ENCODE measurements around the gene FOXJ3. TPM values are rescaled to one million over a fixed set of nuclear protein-coding genes. Genes with fewer than 3 reads are reported as not detected.

The FOXJ3 gene
- total and polyA plus RNA-seq, 7 donors: 14.4 to 53.8 (median 39.9) TPM

GRCh38 chr1:42263019-42263418, 72.0 kb downstream of the FOXJ3 start:
- Histone ChIP-seq H3K27me3 (no peaks in the 10 kb centered on the region), H3K4me1 (peaks cover 0 to 45% (median 19%) of the 10 kb centered on the region in 4 donors), H3K36me3 (peaks cover 0 to 9% (median 0%) of the 10 kb centered on the region in 4 donors), H3K9me3 (no peaks in the 10 kb centered on the region), H3K27ac (no peak overlapping the region), H3K4me3 (no peak overlapping the region)
- TF ChIP-seq POLR2AphosphoS5 (IDR thresholded peaks at IDR 0.05) (no peak), POLR2A (IDR thresholded peaks at IDR 0.05) (no peak), EP300 (IDR thresholded peaks at IDR 0.05) (no peak)
- TF ChIP-seq, protein P1, sequence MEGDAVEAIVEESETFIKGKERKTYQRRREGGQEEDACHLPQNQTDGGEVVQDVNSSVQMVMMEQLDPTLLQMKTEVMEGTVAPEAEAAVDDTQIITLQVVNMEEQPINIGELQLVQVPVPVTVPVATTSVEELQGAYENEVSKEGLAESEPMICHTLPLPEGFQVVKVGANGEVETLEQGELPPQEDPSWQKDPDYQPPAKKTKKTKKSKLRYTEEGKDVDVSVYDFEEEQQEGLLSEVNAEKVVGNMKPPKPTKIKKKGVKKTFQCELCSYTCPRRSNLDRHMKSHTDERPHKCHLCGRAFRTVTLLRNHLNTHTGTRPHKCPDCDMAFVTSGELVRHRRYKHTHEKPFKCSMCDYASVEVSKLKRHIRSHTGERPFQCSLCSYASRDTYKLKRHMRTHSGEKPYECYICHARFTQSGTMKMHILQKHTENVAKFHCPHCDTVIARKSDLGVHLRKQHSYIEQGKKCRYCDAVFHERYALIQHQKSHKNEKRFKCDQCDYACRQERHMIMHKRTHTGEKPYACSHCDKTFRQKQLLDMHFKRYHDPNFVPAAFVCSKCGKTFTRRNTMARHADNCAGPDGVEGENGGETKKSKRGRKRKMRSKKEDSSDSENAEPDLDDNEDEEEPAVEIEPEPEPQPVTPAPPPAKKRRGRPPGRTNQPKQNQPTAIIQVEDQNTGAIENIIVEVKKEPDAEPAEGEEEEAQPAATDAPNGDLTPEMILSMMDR (IDR thresholded peaks at IDR 0.05): no peak
- no peak for DNase-seq
- intact Hi-C loops (cut with DNase I): no loop called here

DNA sequence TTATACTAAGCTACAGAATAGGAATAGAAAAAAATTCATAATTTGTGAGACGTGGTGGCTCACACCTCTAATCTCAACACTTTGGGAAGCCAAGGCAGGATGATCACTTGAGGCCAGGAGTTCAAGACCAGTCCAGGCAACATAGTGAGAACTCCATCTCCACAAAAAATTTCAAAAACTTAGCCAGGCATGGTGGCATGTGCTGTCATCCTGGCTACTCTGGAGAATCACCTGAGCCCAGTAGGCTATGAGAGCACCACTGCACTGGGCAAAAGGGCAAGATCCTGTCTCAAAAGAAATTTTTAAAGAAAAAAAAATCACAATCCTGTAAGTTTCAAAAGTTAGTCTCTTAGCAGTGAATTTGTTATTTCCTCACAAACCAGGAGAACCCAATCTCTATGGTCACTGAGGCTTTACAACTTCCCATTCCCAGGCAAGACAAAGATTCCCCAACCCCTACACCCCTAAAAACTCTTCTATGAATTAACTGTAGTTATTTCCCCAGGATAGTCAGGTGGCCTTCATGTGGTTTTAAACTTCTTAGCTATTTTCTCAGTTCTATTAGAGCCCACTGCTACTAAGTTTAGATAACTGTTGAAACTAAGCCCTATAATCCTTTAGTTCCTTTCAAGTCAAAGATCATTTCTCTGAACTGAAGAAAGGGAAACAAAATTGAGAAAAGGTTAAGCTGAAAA, 74.5 kb downstream of the FOXJ3 start:
- TF ChIP-seq POLR2A (IDR thresholded peaks at IDR 0.05) (no peak), POLR2AphosphoS5 (IDR thresholded peaks at IDR 0.05) (no peak), EP300 (IDR thresholded peaks at IDR 0.05) (no peak)
- TF ChIP-seq, protein P1 (IDR thresholded peaks at IDR 0.05): no peak
- H3K27ac ChIP-seq: no peak overlapping the region

GRCh38 chr1:42259739-42260064, 75.3 kb downstream of the FOXJ3 start:
- Histone ChIP-seq H3K36me3 (peaks cover 0 to 7% (median 0%) of the 10 kb centered on the region in 4 donors), H3K4me3 (no peak overlapping the region), H3K9me3 (no peaks in the 10 kb centered on the region), H3K27me3 (no peaks in the 10 kb centered on the region), H3K27ac (peak overlapping the region; percentile 11 to 35 (median 29)), H3K4me1 (peaks cover 0 to 28% (median 16%) of the 10 kb centered on the region in 4 donors)
- no peak for DNase-seq
- TF ChIP-seq POLR2AphosphoS5 (IDR thresholded peaks at IDR 0.05) (no peak), POLR2A (IDR thresholded peaks at IDR 0.05) (no peak), EP300 (IDR thresholded peaks at IDR 0.05) (no peak)
- TF ChIP-seq, protein P1 (IDR thresholded peaks at IDR 0.05): no peak
- WGBS, 2 donors: 52 to 54% methylated on average over 4 of the region's 4 CpGs
- intact Hi-C loops (cut with DNase I): no loop called here

More for the DNA sequence above, 74.5 kb downstream of the FOXJ3 start:
- DNase-seq: no peak
- intact Hi-C loops (cut with DNase I): no loop called here
- WGBS, 2 donors: 93 to 96% methylated on average over 1 of the region's 1 CpG
- Histone ChIP-seq H3K4me1 (peaks cover 0 to 33% (median 16%) of the 10 kb centered on the region in 4 donors), H3K4me3 (no peak overlapping the region), H3K36me3 (peaks cover 0 to 9% (median 0%) of the 10 kb centered on the region in 4 donors), H3K27me3 (no peaks in the 10 kb centered on the region), H3K9me3 (no peaks in the 10 kb centered on the region)

- DNase-seq: no peak
- intact Hi-C loops (cut with DNase I): no loop called here
- H3K4me1 ChIP-seq: peaks cover 0 to 28% (median 16%) of the 10 kb centered on the region in 4 donors
- H3K36me3 ChIP-seq: peaks cover 0 to 2% (median 0%) of the 10 kb centered on the region in 4 donors
- TF ChIP-seq POLR2A (IDR thresholded peaks at IDR 0.05): no peak
- no peak for TF ChIP-seq EP300 (IDR thresholded peaks at IDR 0.05)
- TF ChIP-seq, protein P1 (IDR thresholded peaks at IDR 0.05): no peak
- TF ChIP-seq POLR2AphosphoS5 (IDR thresholded peaks at IDR 0.05): no peak
- WGBS, 2 donors: 62 to 69% methylated on average over 4 of the region's 4 CpGs
- H3K27ac ChIP-seq: peak overlapping the region; percentile 11 to 35 (median 29)
- no peaks in the 10 kb centered on the region for H3K9me3 ChIP-seq
- H3K27me3 ChIP-seq: no peaks in the 10 kb centered on the region
- H3K4me3 ChIP-seq: no peak overlapping the region
Observed at GRCh38 chr1:42259059-42259738, 75.8 kb downstream of the FOXJ3 start.

All from sigmoid colon (tissue), 7 donors.